Hepatocyte (in vitro differentiated cells): ENCODE data around the gene ADAMTS8.

Source experiments
- CTCF ChIP-seq: fragments of 200-600 bp; sonication (generic); IDR thresholded peaks from 2 replicates; pipeline ENCODE4 v1.5.1; 2016; ENCODE audit warnings: antibody characterized with exemption, mild to moderate bottlenecking; ENCODE audit not compliant: poor library complexity
- EZH2phosphoT487 ChIP-seq: fragments of 200-600 bp; sonication (generic); IDR thresholded peaks from one replicate; pipeline ENCODE4 v1.6.1; 2018; ENCODE audit warnings: antibody characterized with exemption, mild to moderate bottlenecking, low read depth, moderate library complexity; ENCODE audit not compliant: unreplicated experiment, severe bottlenecking

GRCh38 chr11:130359419-130359818, 69.0 kb downstream of the ADAMTS8 start:
- no peak for TF ChIP-seq CTCF
- TF ChIP-seq EZH2phosphoT487, result no peak
